Neural cell (in vitro differentiated cells): ENCODE results near the gene PKDCC.

Source experiments
- CTCF ChIP-seq: fragments of 450-650 bp; IDR thresholded peaks from 2 replicates; pipeline ENCODE4 v1.5.1; 2014; ENCODE audit warnings: antibody characterized with exemption, mild to moderate bottlenecking, moderate library complexity; ENCODE audit not compliant: poor library complexity, severe bottlenecking
- EZH2 ChIP-seq: fragments of 200-600, 300-800 bp; shearing (Covaris generic), sonication (generic); IDR thresholded peaks from 2 replicates; pipeline ENCODE4 v1.6.1; 2014; ENCODE audit warnings: antibody characterized with exemption, low read length, borderline replicate concordance, mild to moderate bottlenecking; ENCODE audit not compliant: insufficient read depth, poor library complexity, severe bottlenecking
- MXI1 ChIP-seq: fragments of 450-650 bp; conservative IDR thresholded peaks from 2 replicates; pipeline ENCODE4 v1.6.1; 2014; ENCODE audit warnings: antibody characterized with exemption, mild to moderate bottlenecking; ENCODE audit not compliant: poor library complexity, severe bottlenecking
- POLR2AphosphoS5 ChIP-seq: IDR thresholded peaks from 2 replicates; pipeline ENCODE4 v1.6.1; 2012
- RAD21 ChIP-seq: fragments of 450-650 bp; conservative IDR thresholded peaks from 2 replicates; pipeline ENCODE4 v1.6.1; 2014; ENCODE audit warnings: antibody characterized with exemption, mild to moderate bottlenecking, moderate library complexity
- REST ChIP-seq: IDR thresholded peaks from 2 replicates; pipeline ENCODE4 v1.6.1; 2012; ENCODE audit warnings: borderline replicate concordance
- SMC3 ChIP-seq: fragments of 450-650 bp; conservative IDR thresholded peaks from 2 replicates; pipeline ENCODE4 v1.6.1; 2014; ENCODE audit warnings: antibody characterized with exemption, mild to moderate bottlenecking, moderate library complexity; ENCODE audit not compliant: poor library complexity
- TAF1 ChIP-seq: IDR thresholded peaks from 2 replicates; pipeline ENCODE4 v1.6.1; 2012; ENCODE audit warnings: low read depth

DNA sequence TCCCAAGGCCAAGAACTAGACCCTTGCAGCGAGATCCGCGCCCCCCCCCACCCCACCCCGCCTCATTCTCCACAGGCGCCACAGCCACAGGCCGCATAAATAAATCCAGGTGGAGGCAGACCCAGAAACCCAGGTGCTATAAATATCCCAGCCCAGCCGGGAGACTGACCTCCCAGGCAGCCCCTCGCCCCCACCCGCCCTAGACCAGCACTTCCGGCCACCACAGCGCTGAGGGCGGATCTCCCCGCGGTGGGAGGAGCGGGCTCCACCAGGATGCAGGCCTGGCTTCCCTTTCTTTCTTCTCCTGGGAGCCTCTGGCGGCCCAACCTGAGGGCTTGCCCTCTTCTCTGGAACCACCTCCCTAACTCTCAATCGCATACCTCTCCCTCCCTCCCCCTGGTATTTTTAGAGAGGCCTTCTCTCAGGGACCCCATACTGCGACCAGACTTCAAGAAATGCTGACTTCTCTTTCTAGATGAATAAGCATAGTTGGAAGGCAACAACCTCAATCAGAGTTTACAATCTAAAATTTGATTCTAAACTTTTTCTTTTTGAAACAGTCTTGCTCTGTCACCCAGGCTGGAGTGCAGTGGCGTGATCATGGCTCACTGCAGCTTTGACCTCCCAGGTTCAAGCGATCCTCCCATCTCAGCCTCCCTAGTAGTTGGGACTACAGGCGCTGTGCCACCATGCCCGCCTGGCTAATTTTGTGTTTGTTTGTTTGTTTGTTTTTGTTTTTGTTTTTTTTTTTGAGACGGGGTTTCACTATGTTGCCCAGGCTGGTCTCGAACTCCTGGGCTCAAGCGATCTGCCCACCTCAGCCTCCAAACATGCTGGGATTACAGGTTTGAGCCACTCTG, 55.0 kb downstream of the PKDCC start:
- TF ChIP-seq TAF1 (no peak), CTCF (no peak), POLR2AphosphoS5 (no peak), REST (no peak), EZH2 (no peak), MXI1 (no peak), RAD21 (no peak), SMC3 (no peak)
